Activated naive CD4-positive, alpha-beta T cell treated with anti-CD3 and anti-CD28 coated beads, Interleukin-2, amount 50 U/mL, for 24 hours (primary cell): ENCODE results near the gene SCARF1.
"Not testable (repeated sequence)": the region's sequence is repeated elsewhere in the genome, so short reads cannot be mapped to it uniquely, and the experiment has no call there.

Experiments used
- H3K27ac Mint-ChIP-seq: one replicate; pipeline ENCODE4 v1.8.0; 2021; ENCODE audit warnings: mild to moderate bottlenecking, mixed read lengths
- H3K27me3 Mint-ChIP-seq: one replicate; pipeline ENCODE4 v1.8.0; 2021; ENCODE audit warnings: mixed read lengths
- H3K36me3 Mint-ChIP-seq: one replicate; pipeline ENCODE4 v1.8.0; 2021; ENCODE audit warnings: mixed read lengths
- H3K4me1 Mint-ChIP-seq: one replicate; pipeline ENCODE4 v1.8.0; 2021; ENCODE audit warnings: mixed read lengths
- H3K4me3 Mint-ChIP-seq: one replicate; pipeline ENCODE4 v1.8.0; 2021; ENCODE audit warnings: mild to moderate bottlenecking, mixed read lengths
- H3K9me3 Mint-ChIP-seq: one replicate; pipeline ENCODE4 v1.8.0; 2021; ENCODE audit warnings: mixed read lengths

The SCARF1 gene

GRCh38 chr17:1652794-1653193 is 7.3 kb upstream of the SCARF1 start:
- H3K36me3 Mint-ChIP-seq, result peaks cover 20% of the 10 kb centered on the region
- not testable (repeated sequence) for H3K9me3 Mint-ChIP-seq, H3K4me3 Mint-ChIP-seq, H3K27me3 Mint-ChIP-seq, H3K4me1 Mint-ChIP-seq, H3K27ac Mint-ChIP-seq

GRCh38 chr17:1651559-1651844 is 6.0 kb upstream of the SCARF1 start:
- Mint-ChIP-seq H3K4me1 (peaks cover 9% of the 10 kb centered on the region), H3K27me3 (no peaks in the 10 kb centered on the region), H3K36me3 (peaks cover 13% of the 10 kb centered on the region), H3K4me3 (no peak overlapping the region), H3K9me3 (no peaks in the 10 kb centered on the region), H3K27ac (no peak overlapping the region)

- Mint-ChIP-seq H3K9me3 (no peaks in the 10 kb centered on the region), H3K4me3 (no peak overlapping the region), H3K27ac (no peak overlapping the region), H3K36me3 (peaks cover 9% of the 10 kb centered on the region), H3K27me3 (no peaks in the 10 kb centered on the region), H3K4me1 (peaks cover 11% of the 10 kb centered on the region)
Observed at GRCh38 chr17:1650731-1651558, 5.4 kb upstream of the SCARF1 start.

GRCh38 chr17:1649844-1650501 is 4.4 kb upstream of the SCARF1 start, which contains the start of gene RILP:
Gene RILP (minus strand): TSS chr17:1649866. CDS start chr17:1649804, 62 bp downstream.
- H3K27ac Mint-ChIP-seq, result no peak within 1 kb of the TSS
- H3K9me3 Mint-ChIP-seq, result no peaks in the 10 kb centered on the region
- H3K27me3 Mint-ChIP-seq, result no peaks in the 10 kb centered on the region
- H3K36me3 Mint-ChIP-seq, result peaks cover 7% of the 10 kb centered on the region
- peak within 1 kb of the TSS; percentile 79 for H3K4me3 Mint-ChIP-seq
- H3K4me1 Mint-ChIP-seq, result peaks cover 16% of the 10 kb centered on the region

- peaks cover 23% of the 10 kb centered on the region for H3K4me1 Mint-ChIP-seq
- H3K9me3 Mint-ChIP-seq, result no peaks in the 10 kb centered on the region
- no peaks in the 10 kb centered on the region for H3K27me3 Mint-ChIP-seq
- peaks cover 7% of the 10 kb centered on the region for H3K36me3 Mint-ChIP-seq
- H3K4me3 Mint-ChIP-seq, result peak overlapping the region; percentile 79
- no peak overlapping the region for H3K27ac Mint-ChIP-seq
Observed at GRCh38 chr17:1648963-1649843, 3.7 kb upstream of the SCARF1 start.

- Mint-ChIP-seq H3K4me1 (peaks cover 27% of the 10 kb centered on the region), H3K27ac (no peak overlapping the region), H3K9me3 (no peaks in the 10 kb centered on the region), H3K36me3 (peaks cover 3% of the 10 kb centered on the region), H3K27me3 (no peaks in the 10 kb centered on the region), H3K4me3 (peak overlapping the region; percentile 79)
Observed at GRCh38 chr17:1648173-1648962, 2.8 kb upstream of the SCARF1 start.

- H3K27ac Mint-ChIP-seq, result no peak overlapping the region
- H3K4me1 Mint-ChIP-seq, result peaks cover 27% of the 10 kb centered on the region
- no peaks in the 10 kb centered on the region for H3K9me3 Mint-ChIP-seq
- H3K36me3 Mint-ChIP-seq, result no peaks in the 10 kb centered on the region
- no peaks in the 10 kb centered on the region for H3K27me3 Mint-ChIP-seq
- H3K4me3 Mint-ChIP-seq, result peak overlapping the region; percentile 47
Observed at GRCh38 chr17:1647802-1648171, 2.3 kb upstream of the SCARF1 start.

GRCh38 chr17:1646199-1646875 is 805 bp upstream of the SCARF1 start:
- Mint-ChIP-seq H3K9me3 (no peaks in the 10 kb centered on the region), H3K27me3 (no peaks in the 10 kb centered on the region), H3K4me1 (peaks cover 27% of the 10 kb centered on the region), H3K36me3 (no peaks in the 10 kb centered on the region), H3K27ac (peak overlapping the region; percentile 35), H3K4me3 (no peak overlapping the region)

- H3K4me1 Mint-ChIP-seq, result peaks cover 27% of the 10 kb centered on the region
- H3K36me3 Mint-ChIP-seq, result no peaks in the 10 kb centered on the region
- H3K9me3 Mint-ChIP-seq, result no peaks in the 10 kb centered on the region
- peak overlapping the region; percentile 41 for H3K27ac Mint-ChIP-seq
- H3K4me3 Mint-ChIP-seq, result peak overlapping the region; percentile 85
- H3K27me3 Mint-ChIP-seq, result no peaks in the 10 kb centered on the region
Observed at GRCh38 chr17:1644493-1645206, 882 bp downstream of the SCARF1 start.

GRCh38 chr17:1643999-1644492 is 1.5 kb downstream of the SCARF1 start:
- peak overlapping the region; percentile 85 for H3K4me3 Mint-ChIP-seq
- H3K36me3 Mint-ChIP-seq, result no peaks in the 10 kb centered on the region
- H3K27me3 Mint-ChIP-seq, result no peaks in the 10 kb centered on the region
- H3K4me1 Mint-ChIP-seq, result peaks cover 27% of the 10 kb centered on the region
- H3K9me3 Mint-ChIP-seq, result no peaks in the 10 kb centered on the region
- peak overlapping the region; percentile 41 for H3K27ac Mint-ChIP-seq

- no peaks in the 10 kb centered on the region for H3K36me3 Mint-ChIP-seq
- H3K27ac Mint-ChIP-seq, result no peak overlapping the region
- no peaks in the 10 kb centered on the region for H3K27me3 Mint-ChIP-seq
- H3K4me3 Mint-ChIP-seq, result no peak overlapping the region
- peaks cover 27% of the 10 kb centered on the region for H3K4me1 Mint-ChIP-seq
- no peaks in the 10 kb centered on the region for H3K9me3 Mint-ChIP-seq
Observed at GRCh38 chr17:1643293-1643998, 2.1 kb downstream of the SCARF1 start.

GRCh38 chr17:1641065-1641403 is 4.5 kb downstream of the SCARF1 start:
- Mint-ChIP-seq H3K9me3 (no peaks in the 10 kb centered on the region), H3K27me3 (no peaks in the 10 kb centered on the region), H3K4me3 (no peak overlapping the region), H3K27ac (no peak overlapping the region), H3K4me1 (peaks cover 17% of the 10 kb centered on the region), H3K36me3 (no peaks in the 10 kb centered on the region)

- Mint-ChIP-seq H3K4me1 (peaks cover 12% of the 10 kb centered on the region), H3K36me3 (no peaks in the 10 kb centered on the region), H3K9me3 (no peaks in the 10 kb centered on the region), H3K4me3 (no peak overlapping the region), H3K27me3 (no peaks in the 10 kb centered on the region), H3K27ac (no peak overlapping the region)
Observed at GRCh38 chr17:1640329-1641064, 5.0 kb downstream of the SCARF1 start.
